ENCODE measurements around the gene PAH. TPM values are rescaled to one million over a fixed set of nuclear protein-coding genes. Genes with fewer than 3 reads are reported as not detected.

PAH gene
- total and polyA plus RNA-seq, 2 of the 13 experiments (the other 11 are each of a cell fraction or from before 2014, with no cell fraction given): 192 to 451 TPM

DNA sequence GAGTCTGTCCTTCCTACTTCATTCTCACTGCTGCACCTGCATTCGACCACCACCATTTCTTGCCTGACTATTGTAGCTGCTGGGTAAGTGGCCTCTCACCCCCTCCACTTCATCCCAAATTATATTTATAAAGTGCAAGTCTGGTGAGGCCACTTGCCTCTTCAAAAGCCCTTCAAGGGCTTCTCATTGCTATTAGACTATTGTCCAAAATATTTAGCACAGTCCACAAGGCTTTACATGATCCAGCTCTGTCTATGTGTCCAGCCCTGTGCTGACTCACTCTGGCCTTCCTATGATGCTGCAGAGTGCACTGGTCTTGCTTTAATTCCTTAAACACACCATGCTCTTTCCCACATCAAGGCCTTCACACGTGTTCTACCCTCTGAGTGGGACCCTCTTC, 46.0 kb downstream of the PAH start:
- ATAC-seq (peak; percentile 30; the same call in 1 of the 3 replicates), FAIRE-seq (no peak), DNase-seq (ENCODE audit: low spot score) (no peak)
- H3K9ac ChIP-seq (ENCODE audit: insufficient read depth, low read depth, low read length): no peak overlapping the region
- WGBS (ENCODE audit: low lambda C conversion rate): 96% methylated on average over 2 of the region's 2 CpGs
- no TSS peak for BruUV-seq (replicated peaks)
- ChIA-PET POLR2A (no interaction called here), CTCF (ENCODE audit: low intra/inter-chr PET ratio, low total read pairs) (no interaction called here)
- H2AFZ ChIP-seq (ENCODE audit: low read length): no peak overlapping the region
- H3K4me3 ChIP-seq (replicated peaks in 1 of 3; ENCODE audit: insufficient read depth in 1 of 3, low read depth in 2 of 3, low read length in 3 of 3): no peak overlapping the region
- H3K27ac ChIP-seq (ENCODE audit: extremely low read length, insufficient read depth, low read length): peak overlapping the region; percentile 11
- in situ Hi-C loops (cut with HindIII; ENCODE audit: extremely low pct_ligation_motif_present, low pct_unique_long_range_greater_than_20kb) (no loop called here), intact Hi-C loops (cut with micrococcal nuclease; ENCODE audit: unreplicated experiment) (no loop called here)
- H3K4me2 ChIP-seq (ENCODE audit: low read depth, low read length): no peak overlapping the region
- TF ChIP-seq ZNF550 (CRISPR knock-in tag; IDR thresholded peaks at IDR 0.05; ENCODE audit: borderline replicate concordance) (no peak), RBM22 (optimal IDR thresholded peaks at IDR 0.05; ENCODE audit: low read length) (peak; percentile 83)
- H3K79me2 ChIP-seq (ENCODE audit: insufficient read depth, low read length): peaks cover 3% of the 10 kb centered on the region
- no peaks in the 10 kb centered on the region for H3K9me3 ChIP-seq (ENCODE audit: low read length)
- H4K20me1 ChIP-seq (ENCODE audit: insufficient read depth, low read length): no peaks in the 10 kb centered on the region
- H3K36me3 ChIP-seq (replicated peaks in 1 of 2; ENCODE audit: control insufficient read depth in 1 of 2, insufficient read depth in 2 of 2, low read length in 2 of 2): peaks cover 32 to 77% of the 10 kb centered on the region in 2 experiments
- no peaks in the 10 kb centered on the region for H3K27me3 ChIP-seq (ENCODE audit: control insufficient read depth in 1 of 2, insufficient read depth in 2 of 2, low read length in 2 of 2)
- no peaks in the 10 kb centered on the region for H3K4me1 ChIP-seq (ENCODE audit: insufficient read depth, low read length)

GRCh38 chr12:102869571-102869970, 47.5 kb downstream of the PAH start:
- TF ChIP-seq, protein P1, sequence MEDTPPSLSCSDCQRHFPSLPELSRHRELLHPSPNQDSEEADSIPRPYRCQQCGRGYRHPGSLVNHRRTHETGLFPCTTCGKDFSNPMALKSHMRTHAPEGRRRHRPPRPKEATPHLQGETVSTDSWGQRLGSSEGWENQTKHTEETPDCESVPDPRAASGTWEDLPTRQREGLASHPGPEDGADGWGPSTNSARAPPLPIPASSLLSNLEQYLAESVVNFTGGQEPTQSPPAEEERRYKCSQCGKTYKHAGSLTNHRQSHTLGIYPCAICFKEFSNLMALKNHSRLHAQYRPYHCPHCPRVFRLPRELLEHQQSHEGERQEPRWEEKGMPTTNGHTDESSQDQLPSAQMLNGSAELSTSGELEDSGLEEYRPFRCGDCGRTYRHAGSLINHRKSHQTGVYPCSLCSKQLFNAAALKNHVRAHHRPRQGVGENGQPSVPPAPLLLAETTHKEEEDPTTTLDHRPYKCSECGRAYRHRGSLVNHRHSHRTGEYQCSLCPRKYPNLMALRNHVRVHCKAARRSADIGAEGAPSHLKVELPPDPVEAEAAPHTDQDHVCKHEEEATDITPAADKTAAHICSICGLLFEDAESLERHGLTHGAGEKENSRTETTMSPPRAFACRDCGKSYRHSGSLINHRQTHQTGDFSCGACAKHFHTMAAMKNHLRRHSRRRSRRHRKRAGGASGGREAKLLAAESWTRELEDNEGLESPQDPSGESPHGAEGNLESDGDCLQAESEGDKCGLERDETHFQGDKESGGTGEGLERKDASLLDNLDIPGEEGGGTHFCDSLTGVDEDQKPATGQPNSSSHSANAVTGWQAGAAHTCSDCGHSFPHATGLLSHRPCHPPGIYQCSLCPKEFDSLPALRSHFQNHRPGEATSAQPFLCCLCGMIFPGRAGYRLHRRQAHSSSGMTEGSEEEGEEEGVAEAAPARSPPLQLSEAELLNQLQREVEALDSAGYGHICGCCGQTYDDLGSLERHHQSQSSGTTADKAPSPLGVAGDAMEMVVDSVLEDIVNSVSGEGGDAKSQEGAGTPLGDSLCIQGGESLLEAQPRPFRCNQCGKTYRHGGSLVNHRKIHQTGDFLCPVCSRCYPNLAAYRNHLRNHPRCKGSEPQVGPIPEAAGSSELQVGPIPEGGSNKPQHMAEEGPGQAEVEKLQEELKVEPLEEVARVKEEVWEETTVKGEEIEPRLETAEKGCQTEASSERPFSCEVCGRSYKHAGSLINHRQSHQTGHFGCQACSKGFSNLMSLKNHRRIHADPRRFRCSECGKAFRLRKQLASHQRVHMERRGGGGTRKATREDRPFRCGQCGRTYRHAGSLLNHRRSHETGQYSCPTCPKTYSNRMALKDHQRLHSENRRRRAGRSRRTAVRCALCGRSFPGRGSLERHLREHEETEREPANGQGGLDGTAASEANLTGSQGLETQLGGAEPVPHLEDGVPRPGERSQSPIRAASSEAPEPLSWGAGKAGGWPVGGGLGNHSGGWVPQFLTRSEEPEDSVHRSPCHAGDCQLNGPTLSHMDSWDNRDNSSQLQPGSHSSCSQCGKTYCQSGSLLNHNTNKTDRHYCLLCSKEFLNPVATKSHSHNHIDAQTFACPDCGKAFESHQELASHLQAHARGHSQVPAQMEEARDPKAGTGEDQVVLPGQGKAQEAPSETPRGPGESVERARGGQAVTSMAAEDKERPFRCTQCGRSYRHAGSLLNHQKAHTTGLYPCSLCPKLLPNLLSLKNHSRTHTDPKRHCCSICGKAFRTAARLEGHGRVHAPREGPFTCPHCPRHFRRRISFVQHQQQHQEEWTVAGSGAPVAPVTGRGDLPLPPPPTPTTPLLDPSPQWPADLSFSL (CRISPR knock-in tag; IDR thresholded peaks at IDR 0.05): no peak
- TF ChIP-seq RBM22 (optimal IDR thresholded peaks at IDR 0.05; ENCODE audit: low read length): peak; percentile 48
- POLR2A ChIA-PET: no interaction called here
- in situ Hi-C loops (cut with HindIII; ENCODE audit: extremely low pct_ligation_motif_present, low pct_unique_long_range_greater_than_20kb) (no loop called here), intact Hi-C loops (cut with micrococcal nuclease; ENCODE audit: unreplicated experiment) (no loop called here)
- Histone ChIP-seq H3K4me1 (ENCODE audit: insufficient read depth, low read length) (no peaks in the 10 kb centered on the region), H2AFZ (ENCODE audit: low read length) (no peak overlapping the region), H3K27ac (ENCODE audit: extremely low read length, insufficient read depth, low read length) (no peak overlapping the region), H3K9me3 (ENCODE audit: low read length) (no peaks in the 10 kb centered on the region), H3K79me2 (ENCODE audit: insufficient read depth, low read length) (peaks cover 3% of the 10 kb centered on the region), H3K36me3 (replicated peaks in 1 of 2; ENCODE audit: control insufficient read depth in 1 of 2, insufficient read depth in 2 of 2, low read length in 2 of 2) (peaks cover 32 to 78% of the 10 kb centered on the region in 2 experiments), H3K4me3 (replicated peaks in 1 of 3; ENCODE audit: insufficient read depth in 1 of 3, low read depth in 2 of 3, low read length in 3 of 3) (no peak overlapping the region), H3K27me3 (ENCODE audit: control insufficient read depth in 1 of 2, insufficient read depth in 2 of 2, low read length in 2 of 2) (no peaks in the 10 kb centered on the region), H3K4me2 (ENCODE audit: low read depth, low read length) (no peak overlapping the region), H4K20me1 (ENCODE audit: insufficient read depth, low read length) (no peaks in the 10 kb centered on the region), H3K9ac (ENCODE audit: insufficient read depth, low read depth, low read length) (no peak overlapping the region)
- WGBS (ENCODE audit: low lambda C conversion rate): 77% methylated on average over 3 of the region's 3 CpGs
- DNase-seq (ENCODE audit: low spot score) (no peak), ATAC-seq (no peak), FAIRE-seq (no peak)
- BruUV-seq (replicated peaks): no TSS peak
- CTCF ChIA-PET (ENCODE audit: low intra/inter-chr PET ratio, low total read pairs): no interaction called here

Measured in HepG2 (cell line).